GM10248 (cell line): ENCODE measurements around the gene CEP170B.

ENCODE experiments used
- CTCF ChIA-PET: fragments of 300-600 bp; sonication (Branson Sonifier 250); formaldehyde crosslinking; extraction: SDS; loops from one replicate; lab custom pipeline; 2021; ENCODE audit warnings: antibody characterized with exemption; lab: Yijun Ruan, JAX
- POLR2A ChIA-PET: fragments of 350-650 bp; sonication (Branson Sonifier 250); formaldehyde crosslinking; extraction: SDS; loops from one replicate; lab custom pipeline; 2020; ENCODE audit warnings: antibody characterized with exemption; lab: Yijun Ruan, JAX
- DNase-seq: peaks from one replicate; pipeline ENCODE4 v3.0.0; 2012; ENCODE audit errors: extremely low spot score
- TF ChIP-seq, protein P1 (sequence below): IDR thresholded peaks from 2 replicates; pipeline ENCODE4 v1.5.1; 2012; ENCODE audit warnings: mild to moderate bottlenecking, low read depth; ENCODE audit errors: extremely low read depth, missing control alignments, control extremely low read depth

CEP170B gene

DNA sequence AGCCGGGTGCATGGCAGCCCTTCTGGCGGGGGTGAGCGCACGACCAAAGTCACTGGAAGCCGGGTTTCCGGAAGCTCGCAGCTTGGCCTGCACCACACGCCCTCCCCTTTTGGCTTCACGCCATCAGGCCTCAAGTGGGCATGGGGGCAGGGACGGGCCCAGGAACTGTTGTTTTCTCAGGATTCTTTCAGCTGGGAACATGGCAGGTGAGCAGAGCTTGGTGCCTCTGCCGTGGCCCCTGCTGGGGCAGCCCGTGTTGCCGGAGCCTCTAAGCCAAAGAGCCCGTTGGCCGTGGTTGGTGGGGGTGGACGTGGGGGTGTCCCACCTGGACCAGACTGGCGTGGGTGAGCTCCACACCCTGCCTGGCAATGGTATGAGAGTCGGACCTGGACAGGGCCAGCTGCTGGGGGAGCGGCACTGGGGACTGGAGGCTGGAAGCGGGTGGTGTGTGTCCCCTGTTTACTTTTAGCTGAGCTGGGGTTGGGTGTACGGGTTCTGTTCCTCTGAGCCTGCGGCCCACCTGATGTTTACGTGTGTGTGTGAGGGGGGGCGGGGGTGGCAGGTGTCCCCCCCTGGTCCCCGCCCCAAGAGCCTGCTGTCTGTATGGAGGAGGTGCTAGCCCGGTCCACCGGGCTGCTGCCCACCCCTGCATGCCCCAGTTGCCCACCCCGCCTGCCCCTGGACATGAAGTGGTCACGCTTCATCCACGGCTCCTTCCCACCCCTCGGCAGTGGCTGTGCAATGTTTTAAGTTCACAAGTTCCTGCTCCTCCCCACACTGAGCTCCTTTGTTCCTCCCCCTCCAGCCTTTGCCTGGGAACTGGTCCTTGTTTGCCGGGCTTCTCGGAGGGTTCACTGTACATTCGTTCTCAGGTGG is 31.0 kb downstream of the CEP170B start:
- ChIA-PET POLR2A (no interaction called here), CTCF (interaction anchor here (0.7 to 4.1 kb wide), 18 partner anchors 9 to 456 kb away, joined by 3 to 26 read pairs (median 4); partner anchors contain the start of genes GPR132 and PLD4)
- no peak for DNase-seq
- TF ChIP-seq, protein P1, sequence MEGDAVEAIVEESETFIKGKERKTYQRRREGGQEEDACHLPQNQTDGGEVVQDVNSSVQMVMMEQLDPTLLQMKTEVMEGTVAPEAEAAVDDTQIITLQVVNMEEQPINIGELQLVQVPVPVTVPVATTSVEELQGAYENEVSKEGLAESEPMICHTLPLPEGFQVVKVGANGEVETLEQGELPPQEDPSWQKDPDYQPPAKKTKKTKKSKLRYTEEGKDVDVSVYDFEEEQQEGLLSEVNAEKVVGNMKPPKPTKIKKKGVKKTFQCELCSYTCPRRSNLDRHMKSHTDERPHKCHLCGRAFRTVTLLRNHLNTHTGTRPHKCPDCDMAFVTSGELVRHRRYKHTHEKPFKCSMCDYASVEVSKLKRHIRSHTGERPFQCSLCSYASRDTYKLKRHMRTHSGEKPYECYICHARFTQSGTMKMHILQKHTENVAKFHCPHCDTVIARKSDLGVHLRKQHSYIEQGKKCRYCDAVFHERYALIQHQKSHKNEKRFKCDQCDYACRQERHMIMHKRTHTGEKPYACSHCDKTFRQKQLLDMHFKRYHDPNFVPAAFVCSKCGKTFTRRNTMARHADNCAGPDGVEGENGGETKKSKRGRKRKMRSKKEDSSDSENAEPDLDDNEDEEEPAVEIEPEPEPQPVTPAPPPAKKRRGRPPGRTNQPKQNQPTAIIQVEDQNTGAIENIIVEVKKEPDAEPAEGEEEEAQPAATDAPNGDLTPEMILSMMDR, result no peak

DNA sequence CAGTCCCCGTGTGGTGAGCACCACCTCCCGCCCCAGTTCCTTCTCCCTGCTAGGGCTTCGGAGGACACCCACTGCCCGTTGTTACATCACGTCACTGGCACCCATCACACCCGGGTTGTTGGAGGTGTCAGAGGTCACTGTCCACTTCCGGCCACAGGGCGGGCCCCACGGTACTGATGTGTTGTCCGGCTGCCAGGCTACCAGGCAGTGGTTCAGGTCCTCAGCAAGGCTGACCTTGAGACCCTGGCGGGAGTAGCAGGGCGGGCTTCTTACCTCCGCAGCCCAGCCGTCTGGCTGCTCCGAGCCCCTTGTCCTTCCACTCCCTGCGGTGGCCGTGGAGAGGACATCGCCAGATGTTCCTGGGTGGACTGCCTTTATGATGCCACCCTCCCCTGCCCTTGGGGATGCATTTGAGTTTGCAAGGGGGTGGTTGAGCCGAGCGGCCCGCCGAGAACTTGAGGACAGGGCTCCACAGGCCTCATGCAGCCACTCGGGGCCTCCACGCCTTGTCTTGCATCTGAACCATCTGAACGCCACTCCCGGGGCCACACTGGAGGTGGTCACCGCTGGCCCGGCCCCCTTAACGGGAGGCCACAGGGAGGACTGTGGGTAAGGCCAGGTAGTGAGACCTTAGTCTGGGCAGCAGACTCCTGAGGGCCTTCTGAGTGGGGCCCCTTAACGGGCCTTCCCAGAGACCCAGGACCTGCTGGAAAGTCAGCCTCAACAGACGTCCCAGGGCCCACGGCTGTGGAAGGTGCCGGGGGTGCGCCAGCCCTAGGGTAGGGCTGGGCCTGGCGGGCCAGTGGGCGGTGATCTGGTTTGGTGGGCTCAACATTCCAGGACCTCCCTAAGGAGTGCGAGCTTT is 32.5 kb downstream of the CEP170B start:
- ChIA-PET CTCF (interaction anchor here (1.1 to 4.1 kb wide), 6 partner anchors 19 to 39 kb away, joined by 3 to 18 read pairs (median 4); partner anchors contain the start of gene PLD4), POLR2A (no interaction called here)
- DNase-seq, result no peak
- TF ChIP-seq, protein P1, result no peak

DNA sequence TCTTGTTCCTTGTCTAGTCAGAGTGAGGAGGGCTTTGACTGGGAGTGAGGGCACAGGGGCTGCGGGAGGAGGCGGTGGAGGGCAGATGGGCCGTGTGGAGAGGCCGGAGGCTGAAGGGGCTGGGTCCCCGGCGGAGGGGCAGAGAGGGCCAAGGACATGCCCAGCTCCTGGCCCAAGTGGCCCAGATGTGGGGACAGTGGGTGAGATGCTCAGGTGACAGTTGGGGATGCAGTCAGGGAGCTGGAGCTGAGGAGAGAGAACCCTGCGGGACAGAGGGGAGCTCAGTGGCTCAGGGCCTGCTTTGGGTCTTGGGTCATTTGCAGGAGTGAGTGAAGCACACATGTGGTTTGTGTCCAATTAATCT is 33.1 kb downstream of the CEP170B start:
- CTCF ChIA-PET, result interaction anchor here (0.7 to 1.2 kb wide), 3 partner anchors 10 to 37 kb away, joined by 3 to 4 read pairs (median 3); no protein-coding TSS in a partner anchor
- POLR2A ChIA-PET, result no interaction called here
- no peak for DNase-seq
- TF ChIP-seq, protein P1, result no peak

DNA sequence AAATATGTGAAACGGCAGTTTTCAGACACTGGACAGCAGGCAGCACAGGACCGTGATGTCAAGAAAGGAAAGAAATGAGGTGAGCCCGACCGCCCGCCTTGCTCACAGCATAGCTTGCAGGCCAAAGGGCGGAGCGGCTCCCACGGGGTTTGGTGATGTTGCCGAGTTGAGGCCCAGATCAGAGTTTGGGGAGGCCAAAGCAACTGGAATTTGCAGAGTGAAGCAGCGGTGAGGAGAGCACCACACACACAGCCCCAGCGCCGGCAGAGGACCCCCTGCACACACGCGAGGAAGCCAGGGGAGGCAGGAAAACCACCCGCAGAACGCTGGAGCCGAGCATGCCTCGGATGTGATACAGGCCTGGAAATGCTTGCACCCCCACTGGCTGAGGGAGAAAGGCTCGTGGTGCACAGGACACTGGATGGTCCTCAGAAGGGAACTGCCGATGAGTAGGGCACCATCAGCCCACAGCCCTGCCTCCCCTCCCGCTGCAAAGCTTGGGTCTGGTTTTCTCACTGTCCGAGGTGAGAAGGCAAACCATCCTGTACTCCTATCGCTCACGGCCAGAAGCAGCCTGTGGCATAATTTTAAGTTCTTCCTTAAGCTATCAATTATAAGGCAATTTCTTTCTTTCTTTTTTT is 33.9 kb downstream of the CEP170B start:
- CTCF ChIA-PET, result interaction anchor here (0.7 to 1.2 kb wide), 4 partner anchors 10 to 146 kb away, joined by 3 to 4 read pairs (median 4); no protein-coding TSS in a partner anchor
- DNase-seq, result no peak
- TF ChIP-seq, protein P1, result no peak
- POLR2A ChIA-PET, result interaction anchor here (0.6 kb wide), 1 partner anchor 147 kb away, joined by 4 read pairs; no protein-coding TSS in a partner anchor

DNA sequence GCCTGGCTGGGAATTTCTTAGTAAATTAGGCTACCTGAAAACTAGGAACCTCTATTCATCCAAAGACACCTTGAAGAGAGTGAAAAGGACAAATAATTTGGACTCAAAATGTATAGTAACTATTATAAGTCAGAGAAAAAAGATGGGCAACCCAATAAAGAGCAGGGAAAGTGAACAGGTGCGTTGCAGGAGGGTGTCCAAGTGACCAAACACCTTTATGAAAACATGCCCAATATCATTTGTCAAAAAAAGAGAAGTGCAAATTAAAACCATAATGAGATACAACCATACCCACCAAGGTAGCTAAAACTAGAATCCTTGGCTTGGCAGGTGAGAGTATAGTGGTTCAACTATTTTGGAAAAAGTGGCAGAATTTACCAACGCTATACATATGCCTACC is 34.7 kb downstream of the CEP170B start:
- CTCF ChIA-PET, result interaction anchor here (1.2 kb wide), 1 partner anchor 146 kb away, joined by 4 read pairs; no protein-coding TSS in a partner anchor
- TF ChIP-seq, protein P1, result no peak
- POLR2A ChIA-PET, result no interaction called here

More for the DNA sequence above, 34.7 kb downstream of the CEP170B start:
- no peak for DNase-seq
